Measurements from ENCODE around the gene FHIT.
"Not testable (repeated sequence)": the region's sequence is repeated elsewhere in the genome, so short reads cannot be mapped to it uniquely, and the experiment has no call there.

Gene FHIT

DNA sequence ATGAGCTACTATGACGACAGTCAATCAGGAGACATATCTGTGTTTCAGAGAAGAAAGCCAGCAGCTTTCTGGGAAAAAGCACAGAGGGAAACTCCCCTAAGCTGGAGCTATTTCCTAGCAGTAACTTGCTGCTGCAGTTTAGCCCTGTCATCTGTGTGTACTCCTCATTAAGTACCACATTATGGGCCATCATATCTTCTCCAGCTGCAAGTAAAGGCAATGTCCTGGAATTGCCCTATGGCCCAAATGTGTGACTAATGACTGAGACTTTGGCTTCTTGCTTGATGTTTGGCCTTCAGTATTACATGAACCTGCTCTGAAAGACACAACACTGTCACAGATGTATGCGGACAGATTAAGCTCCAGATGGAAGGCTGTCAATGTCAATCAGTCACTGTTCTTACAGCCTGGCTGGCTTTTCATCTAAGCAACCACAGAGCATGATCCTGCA, 190.8 kb downstream of the FHIT start:
- no peak for DNase-seq (ENCODE audit: low read depth, low spot score)

GRCh38 chr3:61058836-61059235, 192.4 kb downstream of the FHIT start:
- DNase-seq (ENCODE audit: low read depth, low spot score) = no peak

- no peak for DNase-seq (ENCODE audit: low read depth, low spot score)
Measured at GRCh38 chr3:61057464-61057863, 193.8 kb downstream of the FHIT start.

DNA sequence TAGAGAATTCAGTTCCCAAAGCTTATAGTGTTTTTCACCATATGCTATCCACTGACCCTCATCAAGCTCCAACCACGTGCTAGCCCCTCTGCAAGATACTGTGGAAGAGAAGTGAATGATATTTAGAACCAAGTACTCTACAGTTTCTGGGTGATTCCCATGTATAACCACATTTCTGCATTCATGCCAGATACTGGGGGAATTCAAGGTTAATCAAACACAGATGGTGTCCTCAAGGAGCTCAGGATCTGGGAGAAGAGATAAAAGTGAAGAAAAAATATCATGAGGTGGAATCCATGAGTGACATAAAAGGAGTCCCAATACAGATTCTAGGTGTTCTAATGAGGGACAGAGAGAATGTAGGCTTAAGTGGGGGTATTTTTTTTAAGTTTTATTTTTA, 195.8 kb downstream of the FHIT start:
- DNase-seq (ENCODE audit: low read depth, low spot score) = no peak

- DNase-seq (ENCODE audit: low read depth, low spot score) = no peak
Measured at GRCh38 chr3:61053781-61054496, 197.3 kb downstream of the FHIT start.

- DNase-seq (ENCODE audit: low read depth, low spot score) = no peak
Measured at GRCh38 chr3:61052851-61053250, 198.4 kb downstream of the FHIT start.

GRCh38 chr3:61051666-61052065, 199.6 kb downstream of the FHIT start:
- DNase-seq (ENCODE audit: low read depth, low spot score) = no peak

- not testable (repeated sequence) for DNase-seq (ENCODE audit: low read depth, low spot score)
Measured at GRCh38 chr3:61045169-61045568, 206.1 kb downstream of the FHIT start.

DNA sequence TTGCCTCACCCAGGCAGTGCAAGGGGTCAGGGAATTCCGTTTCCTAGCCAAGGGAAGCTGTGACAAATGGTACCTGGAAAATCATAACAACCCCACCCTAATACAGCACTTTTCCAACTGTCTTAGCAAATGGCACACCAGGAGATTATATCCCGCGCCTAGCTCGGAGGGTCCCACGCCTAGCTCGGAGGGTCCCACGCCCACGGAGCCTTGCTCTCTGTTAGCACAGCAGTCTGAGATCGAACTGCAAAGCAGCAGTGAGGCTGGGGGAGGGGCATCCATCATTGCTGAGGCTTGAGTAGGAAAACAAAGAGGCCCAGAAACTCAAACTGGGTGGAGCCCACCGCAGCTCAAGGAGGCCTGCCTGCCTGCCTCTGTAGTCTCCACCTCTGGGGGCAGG, 208.1 kb downstream of the FHIT start:
- no peak for DNase-seq (ENCODE audit: low read depth, low spot score)

DNA sequence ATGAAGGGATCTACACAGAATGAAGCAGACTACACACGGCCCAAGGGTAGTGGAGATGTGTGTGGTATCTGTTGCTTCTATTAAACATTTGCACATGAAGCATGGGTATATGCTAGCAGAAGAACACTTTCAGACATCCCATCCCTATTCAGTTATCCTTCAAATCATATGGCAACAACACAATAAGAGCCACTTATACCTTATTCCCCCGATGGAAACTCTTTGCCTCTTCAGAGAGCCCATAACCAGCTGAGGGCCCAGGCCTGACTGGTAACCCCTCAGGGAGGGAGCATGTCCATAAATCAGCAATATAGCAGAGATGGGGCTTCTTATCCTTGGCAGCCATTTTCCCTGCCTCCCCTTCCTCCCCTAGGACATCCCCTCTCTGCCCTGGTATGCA, 210.6 kb downstream of the FHIT start:
- DNase-seq (ENCODE audit: low read depth, low spot score) = no peak

DNA sequence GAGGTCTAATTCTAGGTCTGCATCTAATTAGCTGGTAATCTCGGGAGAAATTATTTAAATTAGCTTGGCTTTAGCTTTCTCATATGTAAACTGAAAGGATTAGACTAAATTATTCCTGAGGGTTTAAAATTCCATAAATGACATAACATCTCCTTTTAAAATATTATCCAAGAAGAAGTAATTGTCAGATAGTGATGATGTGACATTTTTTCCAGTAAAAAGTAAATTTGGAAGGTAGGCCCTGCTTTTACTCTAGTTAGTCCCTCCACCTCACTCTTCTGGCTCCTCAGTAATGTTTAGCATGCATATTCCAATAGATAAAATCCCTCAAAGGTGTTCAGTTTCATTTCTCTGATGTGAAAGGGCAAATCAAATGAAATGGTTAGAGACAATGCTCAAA, 215.7 kb downstream of the FHIT start:
- no peak for DNase-seq (ENCODE audit: low read depth, low spot score)

GRCh38 chr3:61032991-61033390, 218.3 kb downstream of the FHIT start:
- no peak for DNase-seq (ENCODE audit: low read depth, low spot score)

- no peak for DNase-seq (ENCODE audit: low read depth, low spot score)
Measured at GRCh38 chr3:61031503-61031902, 219.7 kb downstream of the FHIT start.

- no peak for DNase-seq (ENCODE audit: low read depth, low spot score)
Measured at GRCh38 chr3:61030469-61031035, 220.7 kb downstream of the FHIT start.

- no peak for DNase-seq (ENCODE audit: low read depth, low spot score)
Measured at GRCh38 chr3:61029194-61029593, 222.1 kb downstream of the FHIT start.

DNA sequence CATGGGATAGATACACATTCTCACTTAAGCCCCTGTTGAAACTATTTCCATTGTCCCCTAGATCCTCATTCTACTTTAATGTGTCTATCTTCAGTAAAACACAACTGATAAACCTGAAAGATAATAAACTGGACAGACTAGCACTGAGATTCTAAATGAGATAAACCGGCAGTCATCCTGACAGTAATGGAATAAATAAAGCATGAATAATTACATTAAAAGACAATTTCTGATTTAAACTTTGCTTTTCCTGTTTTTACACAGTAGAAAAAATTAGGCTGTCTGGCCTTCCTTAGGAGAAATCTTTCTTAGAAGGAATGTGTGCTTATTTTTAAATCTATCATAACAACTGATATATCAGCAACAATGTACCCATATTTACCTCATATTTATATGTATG, 232.4 kb downstream of the FHIT start:
- DNase-seq (ENCODE audit: low read depth, low spot score) = no peak

DNA sequence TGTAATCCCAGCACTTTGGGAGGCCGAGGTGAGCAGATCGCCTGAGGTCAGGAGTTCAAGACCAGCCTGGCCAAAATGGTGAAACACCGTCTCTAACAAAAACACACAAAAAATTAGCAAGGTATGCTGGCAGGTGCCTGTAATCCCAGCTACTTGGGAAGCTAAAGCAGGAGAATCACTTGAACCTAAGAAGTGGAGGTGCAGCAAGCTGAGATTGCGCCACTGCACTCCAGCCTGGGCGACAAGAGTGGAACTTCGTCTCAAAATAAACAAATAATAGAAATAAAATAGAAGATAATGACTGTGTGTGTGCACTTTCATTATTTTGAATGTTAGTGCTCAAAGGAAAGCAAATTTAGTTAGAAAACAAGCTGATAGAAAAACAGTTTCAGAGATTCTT, 234.2 kb downstream of the FHIT start:
- DNase-seq (ENCODE audit: low read depth, low spot score) = not testable (repeated sequence)

DNA sequence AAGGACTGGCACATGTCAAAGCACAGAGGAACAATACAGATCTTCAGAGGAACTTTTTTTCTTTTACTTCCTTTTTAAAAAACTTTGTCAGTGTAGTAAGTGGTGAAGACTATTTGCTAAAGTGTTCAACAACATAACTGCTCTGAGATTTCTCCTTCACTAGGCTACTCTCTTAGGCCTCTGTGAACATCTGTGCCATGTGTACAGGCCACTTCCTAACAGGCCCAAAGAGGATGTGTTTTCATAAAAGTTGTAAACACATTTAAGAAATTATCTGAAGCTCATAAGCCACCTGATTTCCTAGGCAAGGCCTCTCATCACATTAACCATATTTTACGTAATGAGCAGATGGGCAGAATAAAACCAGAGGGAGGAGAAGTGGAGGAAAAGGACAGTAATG, 235.4 kb downstream of the FHIT start:
- no peak for DNase-seq (ENCODE audit: low read depth, low spot score)

- DNase-seq (ENCODE audit: low read depth, low spot score) = no peak
Measured at GRCh38 chr3:61015408-61015807, 235.8 kb downstream of the FHIT start.

GRCh38 chr3:61008998-61009380, 242.3 kb downstream of the FHIT start:
- no peak for DNase-seq (ENCODE audit: low read depth, low spot score)

- DNase-seq (ENCODE audit: low read depth, low spot score) = no peak
Measured at GRCh38 chr3:61008153-61008997, 242.9 kb downstream of the FHIT start.

- no peak for DNase-seq (ENCODE audit: low read depth, low spot score)
Measured at GRCh38 chr3:61005591-61005990, 245.7 kb downstream of the FHIT start.

DNA sequence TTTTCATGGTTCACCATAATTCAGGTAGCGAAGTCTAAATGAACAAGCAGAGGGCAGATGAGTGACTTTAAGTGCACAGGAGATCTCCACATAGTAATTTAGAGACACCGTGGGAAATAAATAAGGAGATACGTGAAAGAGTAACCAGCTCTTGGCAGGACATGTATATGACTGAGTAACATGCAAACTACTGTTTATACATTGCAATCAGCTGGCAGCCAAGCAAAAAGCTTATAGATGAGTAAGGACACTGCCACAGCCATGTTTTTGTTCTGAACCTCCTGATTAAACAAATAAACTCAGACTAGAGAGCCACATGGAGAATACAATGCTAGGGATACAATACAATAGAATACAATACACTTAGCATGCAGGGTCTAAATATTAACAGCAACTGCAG, 252.4 kb downstream of the FHIT start:
- no peak for DNase-seq (ENCODE audit: low read depth, low spot score)

Data from activated CD4-positive, CD25-positive, alpha-beta regulatory T cell treated with anti-CD3 and anti-CD28 coated beads, Interleukin-2, amount 50 U/mL, for 16 hours (primary cell).